OCI-LY7 (cell line): ENCODE results near the gene RMND1. TPM values are rescaled to one million over a fixed set of nuclear protein-coding genes. Genes with fewer than 3 reads are reported as not detected.

Source experiments
- BruUV-seq: library from RNA; stranded (reverse); fragments of 400-500 nt; replicated peaks from 2 replicates; lab custom pipeline; 2021; lab: Mats Ljungman, UMichigan
- CTCF ChIA-PET: fragments of 300-600 bp; sonication (Branson Sonifier 250); formaldehyde crosslinking; loops from one replicate; lab custom pipeline; 2022; ENCODE audit warnings: antibody characterized with exemption; ENCODE audit not compliant: unreplicated experiment; lab: Charles Lee
- POLR2A ChIA-PET: fragments of 300-600 bp; sonication (Branson Sonifier 250); formaldehyde crosslinking; loops from one replicate; lab custom pipeline; 2022; ENCODE audit warnings: antibody characterized with exemption; lab: Charles Lee
- DNase-seq: peaks from one replicate; pipeline ENCODE4 v3.0.0-alpha.2; 2015; ENCODE audit warnings: low spot score
- H2AFZ ChIP-seq: fragments of 200-600 bp; sonication (generic), shearing (Covaris generic); 2 replicates; pipeline ENCODE4 v1.6.1; 2014; ENCODE audit warnings: mild to moderate bottlenecking, antibody characterized with exemption, low read length, moderate library complexity
- H3K27ac ChIP-seq: fragments of 200-600 bp; sonication (generic); 2 replicates; pipeline ENCODE4 v1.5.1; 2014; ENCODE audit warnings: mixed run types, low read depth, mild to moderate bottlenecking, moderate library complexity, low read length, inconsistent platforms; ENCODE audit not compliant: poor library complexity, severe bottlenecking
- H3K36me3 ChIP-seq: fragments of 200-600 bp; sonication (generic); 2 replicates; pipeline ENCODE4 v1.6.1; 2014; ENCODE audit warnings: mild to moderate bottlenecking, antibody characterized with exemption, low read length, moderate library complexity, mixed read lengths; ENCODE audit not compliant: insufficient read depth
- H3K4me1 ChIP-seq: fragments of 200-600 bp; sonication (generic); 2 replicates; pipeline ENCODE4 v1.5.1; 2014; ENCODE audit warnings: mild to moderate bottlenecking, low read length; ENCODE audit not compliant: insufficient read depth, poor library complexity, severe bottlenecking
- H3K4me2 ChIP-seq: fragments of 200-600 bp; sonication (generic); 2 replicates; pipeline ENCODE4 v1.6.1; 2014; ENCODE audit warnings: mild to moderate bottlenecking, low read length
- H3K4me3 ChIP-seq: fragments of 200-600 bp; sonication (generic); 2 replicates; pipeline ENCODE4 v1.5.1; 2014; ENCODE audit warnings: mild to moderate bottlenecking, low read depth, low read length; ENCODE audit not compliant: poor library complexity, severe bottlenecking
- H3K79me2 ChIP-seq: fragments of 200-600 bp; sonication (generic); 2 replicates; pipeline ENCODE4 v1.6.1; 2016; ENCODE audit warnings: low read depth, mild to moderate bottlenecking, low read length, moderate library complexity, mixed read lengths; ENCODE audit not compliant: insufficient read depth
- H3K9me2 ChIP-seq: fragments of 200-600 bp; sonication (generic); 2 replicates; pipeline ENCODE4 v1.6.1; 2016; ENCODE audit warnings: mild to moderate bottlenecking, low read length, mixed read lengths; ENCODE audit not compliant: insufficient read depth
- H3K9me3 ChIP-seq: fragments of 200-600 bp; sonication (generic); 2 replicates; pipeline ENCODE4 v1.6.1; 2014; ENCODE audit warnings: mild to moderate bottlenecking, mixed run types, low read length, mixed read lengths
- H4K20me1 ChIP-seq: fragments of 200-600 bp; sonication (generic); 2 replicates; pipeline ENCODE4 v1.6.1; 2014; ENCODE audit warnings: mild to moderate bottlenecking, antibody characterized with exemption, low read length, moderate library complexity, mixed read lengths; ENCODE audit not compliant: insufficient read depth
- EZH2phosphoT487 ChIP-seq: fragments of 200-600 bp; sonication (generic); IDR thresholded peaks from 2 replicates; pipeline ENCODE4 v1.6.1; 2018; ENCODE audit warnings: low read depth, borderline replicate concordance, mild to moderate bottlenecking, mixed run types, antibody characterized with exemption, low read length, moderate library complexity, mixed read lengths
- intact Hi-C: fragments of 100-400 bp; cut with micrococcal nuclease; formaldehyde crosslinking; loops from one replicate; pipeline ENCODE4 v1.10.0; 2022; ENCODE audit not compliant: unreplicated experiment
- total RNA-seq, 2 experiments: library from RNA; depleted of rRNA in 1 of 2; stranded (reverse); fragments of >200 nt in 1 of 2; shearing (Covaris generic) in 1 of 2; gene quantifications; 2 replicates each; pipeline ENCODE4 v1.2.3, GENCODE V29; 2014 to 2022
- TF ChIP-seq, protein P1 (sequence below): fragments of 200-600 bp; sonication (generic); conservative IDR thresholded peaks from 2 replicates; pipeline ENCODE4 v1.5.1; 2014; ENCODE audit warnings: mild to moderate bottlenecking, antibody characterized with exemption, low read length, moderate library complexity, mixed read lengths

The RMND1 gene
- total RNA-seq, 2 experiments from 2014 or later, result 21.2 to 22.3 TPM

GRCh38 chr6:151412909-151413308 lies 39.0 kb downstream of the RMND1 start:
- no peak for TF ChIP-seq EZH2phosphoT487
- TF ChIP-seq, protein P1, sequence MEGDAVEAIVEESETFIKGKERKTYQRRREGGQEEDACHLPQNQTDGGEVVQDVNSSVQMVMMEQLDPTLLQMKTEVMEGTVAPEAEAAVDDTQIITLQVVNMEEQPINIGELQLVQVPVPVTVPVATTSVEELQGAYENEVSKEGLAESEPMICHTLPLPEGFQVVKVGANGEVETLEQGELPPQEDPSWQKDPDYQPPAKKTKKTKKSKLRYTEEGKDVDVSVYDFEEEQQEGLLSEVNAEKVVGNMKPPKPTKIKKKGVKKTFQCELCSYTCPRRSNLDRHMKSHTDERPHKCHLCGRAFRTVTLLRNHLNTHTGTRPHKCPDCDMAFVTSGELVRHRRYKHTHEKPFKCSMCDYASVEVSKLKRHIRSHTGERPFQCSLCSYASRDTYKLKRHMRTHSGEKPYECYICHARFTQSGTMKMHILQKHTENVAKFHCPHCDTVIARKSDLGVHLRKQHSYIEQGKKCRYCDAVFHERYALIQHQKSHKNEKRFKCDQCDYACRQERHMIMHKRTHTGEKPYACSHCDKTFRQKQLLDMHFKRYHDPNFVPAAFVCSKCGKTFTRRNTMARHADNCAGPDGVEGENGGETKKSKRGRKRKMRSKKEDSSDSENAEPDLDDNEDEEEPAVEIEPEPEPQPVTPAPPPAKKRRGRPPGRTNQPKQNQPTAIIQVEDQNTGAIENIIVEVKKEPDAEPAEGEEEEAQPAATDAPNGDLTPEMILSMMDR, result no peak
- Histone ChIP-seq H3K4me3 (no peak overlapping the region), H3K4me1 (peaks cover 4% of the 10 kb centered on the region), H3K4me2 (no peak overlapping the region), H3K36me3 (peaks cover 95% of the 10 kb centered on the region), H3K9me2 (no peaks in the 10 kb centered on the region), H2AFZ (no peak overlapping the region), H3K79me2 (no peaks in the 10 kb centered on the region), H3K27ac (no peak overlapping the region), H4K20me1 (no peaks in the 10 kb centered on the region), H3K9me3 (peaks cover 7% of the 10 kb centered on the region)
- ChIA-PET CTCF (no interaction called here), POLR2A (interaction anchor here (0.5 to 1.2 kb wide), 4 partner anchors 24 to 54 kb away, joined by 3 to 7 read pairs (median 4); no protein-coding TSS in a partner anchor)
- BruUV-seq, result no TSS peak
- DNase-seq, result no peak
- intact Hi-C loops, result no loop called here

- DNase-seq, result no peak
- ChIA-PET CTCF (no interaction called here), POLR2A (no interaction called here)
- no peak overlapping the region for H3K27ac ChIP-seq
- no peaks in the 10 kb centered on the region for H3K9me2 ChIP-seq
- H2AFZ ChIP-seq, result no peak overlapping the region
- intact Hi-C loops, result loop anchor here (5.0 kb wide), 1 partner anchor 68 kb away; no protein-coding TSS in a partner anchor
- peaks cover 2% of the 10 kb centered on the region; the same call in 1 of the 2 replicates for H3K79me2 ChIP-seq
- no peak overlapping the region for H3K4me3 ChIP-seq
- H4K20me1 ChIP-seq, result peaks cover 10% of the 10 kb centered on the region; the same call in 1 of the 2 replicates
- peaks cover 4% of the 10 kb centered on the region for H3K4me1 ChIP-seq
- BruUV-seq, result no TSS peak
- TF ChIP-seq, protein P1, result no peak
- TF ChIP-seq EZH2phosphoT487, result no peak
- peaks cover 96% of the 10 kb centered on the region for H3K36me3 ChIP-seq
- peaks cover 6% of the 10 kb centered on the region for H3K9me3 ChIP-seq
- no peak overlapping the region for H3K4me2 ChIP-seq
Measured at GRCh38 chr6:151409679-151410078, 42.2 kb downstream of the RMND1 start.

GRCh38 chr6:151409260-151409659 lies 42.7 kb downstream of the RMND1 start:
- Histone ChIP-seq H3K36me3 (peaks cover 96% of the 10 kb centered on the region), H3K9me2 (no peaks in the 10 kb centered on the region), H3K27ac (no peak overlapping the region), H3K79me2 (peaks cover 6% of the 10 kb centered on the region; the same call in 1 of the 2 replicates), H2AFZ (no peak overlapping the region), H3K4me1 (peaks cover 4% of the 10 kb centered on the region), H4K20me1 (peaks cover 10% of the 10 kb centered on the region; the same call in 1 of the 2 replicates), H3K9me3 (peaks cover 2% of the 10 kb centered on the region), H3K4me2 (no peak overlapping the region), H3K4me3 (no peak overlapping the region)
- DNase-seq, result no peak
- ChIA-PET CTCF (no interaction called here), POLR2A (no interaction called here)
- TF ChIP-seq EZH2phosphoT487, result no peak
- TF ChIP-seq, protein P1, result no peak
- BruUV-seq, result no TSS peak
- intact Hi-C loops, result loop anchor here (5.0 kb wide), 1 partner anchor 68 kb away; no protein-coding TSS in a partner anchor
